HepG2 (cell line): ENCODE results near the gene DAO. TPM values are rescaled to one million over a fixed set of nuclear protein-coding genes. Genes with fewer than 3 reads are reported as not detected.

ENCODE experiments used
- ATAC-seq: fragments of 200-7000 bp; cut with Tn5 transposase; 3 replicates; pipeline ENCODE4 v1.9.1; 2020; ENCODE audit warnings: mild to moderate bottlenecking, moderate library complexity
- BruUV-seq: library from RNA; stranded (reverse); fragments of 400-500 nt; replicated peaks from 2 replicates; lab custom pipeline; 2021; lab: Mats Ljungman, UMichigan
- CTCF ChIA-PET: fragments of 300-600 bp; formaldehyde crosslinking; extraction: SDS; loops from one replicate; lab custom pipeline; 2021; ENCODE audit warnings: low total read pairs, inconsistent platforms, low intra/inter-chr PET ratio; lab: Yijun Ruan, JAX
- POLR2A ChIA-PET: fragments of 350-600 bp; sonication (Branson Sonifier 250); formaldehyde crosslinking; loops from one replicate; lab custom pipeline; 2020; ENCODE audit warnings: antibody characterized with exemption, inconsistent platforms; lab: Yijun Ruan, JAX
- DNase-seq: peaks from one replicate; pipeline ENCODE4 v3.0.0-alpha.2; 2015; ENCODE audit warnings: low spot score
- FAIRE-seq: peaks from 3 replicates; lab custom pipeline; 2011; peaks lifted over from hg19 to GRCh38; lab: Jason Lieb, UNC
- H2AFZ ChIP-seq: one replicate; pipeline ENCODE4 v1.6.1; 2011; ENCODE audit warnings: low read length, inconsistent platforms
- H3K27ac ChIP-seq: fragments of 300-600 bp; 3 replicates; pipeline ENCODE4 v1.8.0; 2011; ENCODE audit warnings: mixed run types, mild to moderate bottlenecking, mixed read lengths, low read length, inconsistent platforms; ENCODE audit not compliant: insufficient read depth; ENCODE audit errors: extremely low read length
- H3K27me3 ChIP-seq, 2 experiments: fragments of 200-600 bp in 1 of 2; 2 replicates in 1 of 2; 3 replicates in 1 of 2; pipeline versions ENCODE4 v1.6.0 to v1.8.0; 2011; ENCODE audit warnings: low read length in 2 of 2, mild to moderate bottlenecking in 2 of 2, moderate library complexity in 2 of 2, inconsistent platforms in 1 of 2; ENCODE audit not compliant: insufficient read depth in 2 of 2, control insufficient read depth in 1 of 2
- H3K36me3 ChIP-seq, 2 experiments: fragments of 200-600 bp in 1 of 2; replicated peaks in 1 of 2; 2 replicates in 1 of 2; 3 replicates in 1 of 2; pipeline versions ENCODE4 v1.5.1 to v1.8.0; 2011; ENCODE audit warnings: low read length in 2 of 2, inconsistent platforms in 1 of 2; ENCODE audit not compliant: insufficient read depth in 2 of 2, control insufficient read depth in 1 of 2
- H3K4me1 ChIP-seq: 2 replicates; pipeline ENCODE4 v1.5.1; 2012; ENCODE audit warnings: low read length, inconsistent platforms; ENCODE audit not compliant: insufficient read depth
- H3K4me2 ChIP-seq: 2 replicates; pipeline ENCODE4 v1.6.0; 2011; ENCODE audit warnings: low read depth, low read length, inconsistent platforms
- H3K4me3 ChIP-seq, 3 experiments: fragments of 200-600 bp in 1 of 3; sonication (generic), shearing (Covaris generic) in 1 of 3; replicated peaks in 1 of 3; 2 replicates each; pipeline ENCODE4 v1.5.1; 2011 to 2016; ENCODE audit warnings: low read length in 3 of 3, inconsistent platforms in 2 of 3, low read depth in 2 of 3, mild to moderate bottlenecking in 2 of 3, control low read depth in 1 of 3, mixed read lengths in 1 of 3; ENCODE audit not compliant: insufficient read depth in 1 of 3
- H3K79me2 ChIP-seq: one replicate; pipeline ENCODE4 v1.6.1; 2011; ENCODE audit warnings: low read length, inconsistent platforms; ENCODE audit not compliant: insufficient read depth
- H3K9ac ChIP-seq: 2 replicates; pipeline ENCODE4 v1.6.0; 2011; ENCODE audit warnings: mild to moderate bottlenecking, low read depth, low read length, inconsistent platforms; ENCODE audit not compliant: insufficient read depth
- H3K9me3 ChIP-seq: 2 replicates; pipeline ENCODE4 v1.5.1; 2012; ENCODE audit warnings: mild to moderate bottlenecking, low read length
- H4K20me1 ChIP-seq: 2 replicates; pipeline ENCODE4 v1.6.0; 2011; ENCODE audit warnings: inconsistent platforms, mild to moderate bottlenecking, low read length, moderate library complexity; ENCODE audit not compliant: insufficient read depth
- MBD4 ChIP-seq: IDR thresholded peaks from 2 replicates; pipeline ENCODE4 v1.6.1; 2012; ENCODE audit warnings: low read length, inconsistent platforms, borderline replicate concordance
- MEIS2 ChIP-seq: sonication (generic); formaldehyde crosslinking; IDR thresholded peaks from 2 replicates; pipeline ENCODE4 v1.9.0; 2021; ENCODE audit warnings: mild to moderate bottlenecking, missing genetic modification reagents
- MLLT10 ChIP-seq: sonication (generic); formaldehyde crosslinking; IDR thresholded peaks from 2 replicates; pipeline ENCODE4 v1.4.0; 2020; ENCODE audit warnings: missing genetic modification reagents
- NKX3-1 ChIP-seq: sonication (generic); formaldehyde crosslinking; IDR thresholded peaks from 2 replicates; pipeline ENCODE4 v1.5.0; 2020; ENCODE audit warnings: missing genetic modification reagents
- RCOR2 ChIP-seq: IDR thresholded peaks from 2 replicates; pipeline ENCODE4 v1.6.1; 2016; ENCODE audit warnings: missing biosample characterization, missing genetic modification reagents
- ZFP36L1 ChIP-seq: sonication (generic); formaldehyde crosslinking; IDR thresholded peaks from 2 replicates; pipeline ENCODE4 v1.8.0; 2022; ENCODE audit warnings: mild to moderate bottlenecking, missing genetic modification reagents, moderate library complexity
- ZMYM2 ChIP-seq: sonication (generic); formaldehyde crosslinking; IDR thresholded peaks from 2 replicates; pipeline ENCODE4 v1.8.0; 2022; ENCODE audit warnings: mild to moderate bottlenecking, missing genetic modification reagents
- ZNF841 ChIP-seq: sonication (generic); formaldehyde crosslinking; IDR thresholded peaks from 2 replicates; pipeline ENCODE4 v1.8.1; 2023; ENCODE audit warnings: missing genetic modification reagents, borderline replicate concordance
- WGBS: methylation state at CpG from one replicate; pipeline ENCODE4 v1.1.6; 2017; ENCODE audit warnings: low lambda C conversion rate; 5-methylcytosine and 5-hydroxymethylcytosine counted together
- in situ Hi-C: cut with HindIII; loops from 2 replicates; pipeline ENCODE4 v1.10.0; 2017; ENCODE audit warnings: low pct_unique_long_range_greater_than_20kb; ENCODE audit not compliant: extremely low pct_ligation_motif_present
- intact Hi-C: fragments of 100-400 bp; cut with micrococcal nuclease; formaldehyde crosslinking; loops from one replicate; pipeline ENCODE4 v1.10.0; 2022; ENCODE audit not compliant: unreplicated experiment
- polyA plus RNA-seq, 8 experiments: library from polyadenylated mRNA; depleted of rRNA in 3 of 8; stranded (reverse) in 7 of 8; unstranded in 1 of 8; fragments of >200 nt; fragmentation: Illumina TruSeq in 4 of 8; extraction: Trizol in 4 of 8; gene quantifications; 2 replicates each; pipeline versions ENCODE4 v1.2.1 to v1.2.3, GENCODE V29; 2011 to 2016; ENCODE audit warnings: low read depth in 4 of 8, missing spikeins in 1 of 8, mixed read lengths in 1 of 8; ENCODE audit not compliant: insufficient read depth in 1 of 8
- total RNA-seq, 5 experiments: library from RNA; depleted of rRNA; stranded (reverse); fragments of >200 nt; fragmentation: Illumina TruSeq; extraction: Trizol; gene quantifications; 2 replicates each; pipeline ENCODE4 v1.2.3, GENCODE V29; 2016; ENCODE audit warnings: low read depth in 1 of 5
- TF ChIP-seq, protein P1 (sequence below): sonication (generic); formaldehyde crosslinking; IDR thresholded peaks from 2 replicates; pipeline ENCODE4 v1.4.0; 2020; ENCODE audit warnings: mild to moderate bottlenecking, missing genetic modification reagents
- TF ChIP-seq, protein P2 (sequence below): IDR thresholded peaks from 2 replicates; pipeline ENCODE4 v1.6.1; 2018; ENCODE audit warnings: missing genetic modification reagents
- TF ChIP-seq, protein P3 (sequence below): sonication (generic); formaldehyde crosslinking; IDR thresholded peaks from 2 replicates; pipeline ENCODE4 v1.4.0; 2020; ENCODE audit warnings: missing genetic modification reagents, mild to moderate bottlenecking, borderline replicate concordance

DAO gene
- total and polyA plus RNA-seq, 2 of the 13 experiments (the other 11 are each of a cell fraction or from before 2014, with no cell fraction given), result 0.34 to 0.82 TPM

DNA sequence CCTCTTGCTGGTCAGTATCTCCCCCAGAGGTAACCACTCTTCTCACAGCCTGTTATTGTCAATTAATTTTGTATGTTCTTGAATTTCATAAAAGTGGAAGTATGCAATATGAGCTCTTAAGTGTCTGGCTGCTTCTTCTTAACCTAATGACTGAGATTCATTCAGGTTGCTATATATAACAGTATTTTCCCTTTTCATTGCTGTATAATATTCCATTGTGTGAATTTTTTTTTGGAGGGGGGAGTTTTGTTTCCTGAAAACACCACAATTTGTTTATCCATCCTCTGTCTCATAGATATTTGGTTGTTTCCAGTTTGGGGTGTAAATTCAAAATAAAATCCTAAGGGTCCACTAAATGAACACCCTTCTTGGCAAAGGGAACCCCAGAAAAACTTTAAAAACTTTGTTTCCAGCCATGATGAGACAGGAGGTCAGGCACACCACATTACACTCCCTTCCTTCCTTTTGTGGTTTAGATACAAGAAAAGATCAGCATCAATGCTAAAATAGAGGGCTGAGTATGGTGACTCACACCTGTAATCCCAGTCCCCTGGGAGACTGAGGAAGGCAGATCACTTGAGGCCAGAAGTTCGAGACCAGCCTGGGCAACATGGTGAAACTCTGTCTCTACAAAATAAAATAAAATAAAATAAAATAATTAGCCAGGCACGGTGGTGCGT, 4.1 kb upstream of the DAO start:
- peaks cover 36% of the 10 kb centered on the region for H3K4me1 ChIP-seq
- TF ChIP-seq NKX3-1 (no peak), MLLT10 (CRISPR knock-in tag) (no peak), MEIS2 (no peak), RCOR2 (no peak), ZNF841 (no peak), ZFP36L1 (CRISPR knock-in tag) (no peak), MBD4 (no peak), ZMYM2 (CRISPR knock-in tag) (no peak)
- TF ChIP-seq, protein P1, sequence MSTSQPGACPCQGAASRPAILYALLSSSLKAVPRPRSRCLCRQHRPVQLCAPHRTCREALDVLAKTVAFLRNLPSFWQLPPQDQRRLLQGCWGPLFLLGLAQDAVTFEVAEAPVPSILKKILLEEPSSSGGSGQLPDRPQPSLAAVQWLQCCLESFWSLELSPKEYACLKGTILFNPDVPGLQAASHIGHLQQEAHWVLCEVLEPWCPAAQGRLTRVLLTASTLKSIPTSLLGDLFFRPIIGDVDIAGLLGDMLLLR (CRISPR knock-in tag), result no peak
- TF ChIP-seq, protein P2, sequence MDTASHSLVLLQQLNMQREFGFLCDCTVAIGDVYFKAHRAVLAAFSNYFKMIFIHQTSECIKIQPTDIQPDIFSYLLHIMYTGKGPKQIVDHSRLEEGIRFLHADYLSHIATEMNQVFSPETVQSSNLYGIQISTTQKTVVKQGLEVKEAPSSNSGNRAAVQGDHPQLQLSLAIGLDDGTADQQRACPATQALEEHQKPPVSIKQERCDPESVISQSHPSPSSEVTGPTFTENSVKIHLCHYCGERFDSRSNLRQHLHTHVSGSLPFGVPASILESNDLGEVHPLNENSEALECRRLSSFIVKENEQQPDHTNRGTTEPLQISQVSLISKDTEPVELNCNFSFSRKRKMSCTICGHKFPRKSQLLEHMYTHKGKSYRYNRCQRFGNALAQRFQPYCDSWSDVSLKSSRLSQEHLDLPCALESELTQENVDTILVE (CRISPR knock-in tag), result no peak
- TF ChIP-seq, protein P3, sequence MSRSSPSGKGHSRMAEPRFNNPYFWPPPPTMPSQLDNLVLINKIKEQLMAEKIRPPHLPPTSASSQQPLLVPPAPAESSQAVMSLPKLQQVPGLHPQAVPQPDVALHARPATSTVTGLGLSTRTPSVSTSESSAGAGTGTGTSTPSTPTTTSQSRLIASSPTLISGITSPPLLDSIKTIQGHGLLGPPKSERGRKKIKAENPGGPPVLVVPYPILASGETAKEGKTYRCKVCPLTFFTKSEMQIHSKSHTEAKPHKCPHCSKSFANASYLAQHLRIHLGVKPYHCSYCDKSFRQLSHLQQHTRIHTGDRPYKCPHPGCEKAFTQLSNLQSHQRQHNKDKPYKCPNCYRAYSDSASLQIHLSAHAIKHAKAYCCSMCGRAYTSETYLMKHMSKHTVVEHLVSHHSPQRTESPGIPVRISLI, result no peak
- no peaks in the 10 kb centered on the region for H3K36me3 ChIP-seq
- no peak overlapping the region for H3K4me3 ChIP-seq
- ChIA-PET POLR2A (no interaction called here), CTCF (no interaction called here)
- intact Hi-C loops (no loop called here), in situ Hi-C loops (no loop called here)
- H3K79me2 ChIP-seq, result no peaks in the 10 kb centered on the region
- no peaks in the 10 kb centered on the region for H3K27me3 ChIP-seq
- H3K9me3 ChIP-seq, result no peaks in the 10 kb centered on the region
- 40% methylated on average over 3 of the region's 3 CpGs for WGBS
- no peak for ATAC-seq
- no peak for DNase-seq
- H3K27ac ChIP-seq, result no peak overlapping the region
- no peak overlapping the region for H2AFZ ChIP-seq
- no peak overlapping the region for H3K4me2 ChIP-seq
- H3K9ac ChIP-seq, result no peak overlapping the region
- H4K20me1 ChIP-seq, result no peaks in the 10 kb centered on the region
- no peak for FAIRE-seq
- no TSS peak for BruUV-seq
